ENCODE data around the gene RSPH4A.

RSPH4A gene

DNA sequence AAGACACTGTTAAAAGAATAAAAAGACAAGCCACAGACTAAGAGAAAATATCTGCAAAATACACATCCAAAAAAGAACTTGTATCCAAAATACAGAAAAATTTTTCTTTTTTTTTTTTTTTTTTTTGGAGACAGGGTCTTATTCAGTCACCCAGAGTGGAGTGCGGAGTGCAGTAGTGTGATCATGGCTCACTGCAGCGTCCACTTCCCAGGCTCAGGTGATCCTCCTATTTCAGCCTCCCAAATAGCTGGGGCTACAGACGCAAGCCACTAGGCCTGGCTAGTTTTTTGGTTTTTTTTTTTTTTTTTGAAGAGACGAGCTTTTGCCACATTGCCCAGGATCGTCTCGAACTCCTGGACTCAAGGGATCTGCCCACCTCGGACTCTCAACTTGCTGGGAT is 49.2 kb downstream of the RSPH4A start:
- Histone ChIP-seq H4K8ac (ENCODE audit: low read depth, low read length) (no peak overlapping the region), H2BK5ac (ENCODE audit: low read depth, low read length, poor library complexity) (no peak overlapping the region), H2AFZ (ENCODE audit: insufficient read depth, low read length, poor library complexity) (no peak overlapping the region), H4K12ac (ENCODE audit: low read depth, low read length) (no peak overlapping the region), H3K9me3 (ENCODE audit: insufficient read depth, low read depth, low read length) (no peaks in the 10 kb centered on the region), H3K4me1 (ENCODE audit: control insufficient read depth in 1 of 2, insufficient read depth in 2 of 2, low read length in 2 of 2) (peaks cover 0 to 2% of the 10 kb centered on the region in 2 experiments), H3K27me3 (ENCODE audit: insufficient read depth, low read length) (no peaks in the 10 kb centered on the region), H3K18ac (ENCODE audit: low read length) (no peak overlapping the region), H3K79me1 (ENCODE audit: low read length) (peaks cover 5% of the 10 kb centered on the region), H3K14ac (ENCODE audit: low read length) (no peak overlapping the region), H3K27ac (ENCODE audit: low read depth, low read length) (no peak overlapping the region), H2BK120ac (ENCODE audit: insufficient read depth, low read length, poor library complexity) (no peak overlapping the region), H3K4me2 (ENCODE audit: low read length) (no peak overlapping the region), H2AK5ac (ENCODE audit: low read length) (no peak overlapping the region), H3K23ac (ENCODE audit: low read length) (no peak overlapping the region), H3K4ac (ENCODE audit: low read depth, low read length) (no peak overlapping the region), H3K4me3 (ENCODE audit: low read depth, low read length) (no peak overlapping the region), H3K36me3 (ENCODE audit: control insufficient read depth in 1 of 2, insufficient read depth in 2 of 2, low read length in 2 of 2) (no peaks in the 10 kb centered on the region), H3K9ac (ENCODE audit: low read length) (no peak overlapping the region), H4K91ac (ENCODE audit: low read depth, low read length) (no peak overlapping the region), H2BK12ac (ENCODE audit: low read length) (no peak overlapping the region), H3K79me2 (ENCODE audit: control insufficient read depth, insufficient read depth, low read length, poor library complexity) (peaks cover 8% of the 10 kb centered on the region)
- WGBS (ENCODE audit: extremely low coverage, insufficient coverage, insufficient read length), result no CpG with 5 or more reads among the region's 7 CpGs
- no peak for DNase-seq

DNA sequence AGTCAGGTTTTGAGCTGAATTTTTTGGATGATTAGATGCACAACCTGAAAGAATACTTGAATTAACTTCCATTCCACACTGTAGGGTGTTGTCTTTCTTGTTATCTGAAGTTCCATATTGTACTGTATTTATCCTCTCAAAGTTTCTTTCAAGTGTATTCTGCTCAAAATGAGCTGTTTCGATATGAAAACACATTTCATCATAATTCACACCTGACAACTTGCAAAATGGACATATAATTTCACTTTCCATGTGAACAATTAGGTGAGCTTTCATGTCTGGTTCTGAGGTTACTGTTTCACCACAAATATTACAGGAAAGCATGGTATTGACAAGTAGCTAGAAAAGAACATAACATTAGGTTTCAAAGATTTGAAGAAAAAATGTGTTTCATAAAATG is 50.6 kb downstream of the RSPH4A start:
- H3K14ac ChIP-seq (ENCODE audit: low read length), result no peak overlapping the region
- H3K9me3 ChIP-seq (ENCODE audit: insufficient read depth, low read depth, low read length), result no peaks in the 10 kb centered on the region
- no peak overlapping the region for H3K18ac ChIP-seq (ENCODE audit: low read length)
- WGBS (ENCODE audit: extremely low coverage, insufficient coverage, insufficient read length), result no CpG with 5 or more reads among the region's 1 CpG
- no peak for DNase-seq
- H3K27ac ChIP-seq (ENCODE audit: low read depth, low read length), result no peak overlapping the region
- no peak overlapping the region for H2BK5ac ChIP-seq (ENCODE audit: low read depth, low read length, poor library complexity)
- H2BK12ac ChIP-seq (ENCODE audit: low read length), result no peak overlapping the region
- H3K79me1 ChIP-seq (ENCODE audit: low read length), result peaks cover 5% of the 10 kb centered on the region
- H4K12ac ChIP-seq (ENCODE audit: low read depth, low read length), result no peak overlapping the region
- no peak overlapping the region for H4K91ac ChIP-seq (ENCODE audit: low read depth, low read length)
- H3K23ac ChIP-seq (ENCODE audit: low read length), result no peak overlapping the region
- H3K4me2 ChIP-seq (ENCODE audit: low read length), result no peak overlapping the region
- H3K36me3 ChIP-seq (ENCODE audit: control insufficient read depth in 1 of 2, insufficient read depth in 2 of 2, low read length in 2 of 2), result no peaks in the 10 kb centered on the region
- H3K79me2 ChIP-seq (ENCODE audit: control insufficient read depth, insufficient read depth, low read length, poor library complexity), result peaks cover 8% of the 10 kb centered on the region
- no peak overlapping the region for H3K9ac ChIP-seq (ENCODE audit: low read length)
- no peak overlapping the region for H2AFZ ChIP-seq (ENCODE audit: insufficient read depth, low read length, poor library complexity)
- H2AK5ac ChIP-seq (ENCODE audit: low read length), result no peak overlapping the region
- H3K27me3 ChIP-seq (ENCODE audit: insufficient read depth, low read length), result no peaks in the 10 kb centered on the region
- no peak overlapping the region for H3K4me3 ChIP-seq (ENCODE audit: low read depth, low read length)
- H3K4me1 ChIP-seq (ENCODE audit: control insufficient read depth in 1 of 2, insufficient read depth in 2 of 2, low read length in 2 of 2), result peaks cover 0 to 2% of the 10 kb centered on the region in 2 experiments
- no peak overlapping the region for H2BK120ac ChIP-seq (ENCODE audit: insufficient read depth, low read length, poor library complexity)
- no peak overlapping the region for H4K8ac ChIP-seq (ENCODE audit: low read depth, low read length)
- no peak overlapping the region for H3K4ac ChIP-seq (ENCODE audit: low read depth, low read length)

DNA sequence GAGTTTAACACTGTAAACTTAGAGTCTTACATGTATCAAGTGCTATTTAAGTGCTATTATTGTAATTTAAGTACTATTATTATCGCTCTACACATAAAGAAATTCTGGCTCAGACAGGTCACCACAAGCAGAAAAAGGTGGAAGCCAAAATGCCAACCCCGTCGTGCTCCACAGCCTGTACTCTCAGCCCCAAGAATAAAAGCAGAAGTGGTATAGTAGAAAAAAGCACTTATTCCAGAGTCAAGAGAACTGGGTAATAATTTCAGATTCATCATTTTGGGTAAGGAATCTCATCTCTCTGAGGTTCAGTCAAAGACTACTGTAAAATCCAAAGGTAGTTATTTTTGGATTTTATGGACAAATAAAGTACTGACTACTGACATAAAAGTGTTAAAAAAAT is 51.3 kb downstream of the RSPH4A start:
- no peak for DNase-seq
- peaks cover 8% of the 10 kb centered on the region for H3K79me2 ChIP-seq (ENCODE audit: control insufficient read depth, insufficient read depth, low read length, poor library complexity)
- H4K8ac ChIP-seq (ENCODE audit: low read depth, low read length), result no peak overlapping the region
- peaks cover 0 to 2% of the 10 kb centered on the region in 2 experiments for H3K4me1 ChIP-seq (ENCODE audit: control insufficient read depth in 1 of 2, insufficient read depth in 2 of 2, low read length in 2 of 2)
- H3K27me3 ChIP-seq (ENCODE audit: insufficient read depth, low read length), result no peaks in the 10 kb centered on the region
- H2BK12ac ChIP-seq (ENCODE audit: low read length), result no peak overlapping the region
- no peak overlapping the region for H3K4me3 ChIP-seq (ENCODE audit: low read depth, low read length)
- H3K36me3 ChIP-seq (ENCODE audit: control insufficient read depth in 1 of 2, insufficient read depth in 2 of 2, low read length in 2 of 2), result no peaks in the 10 kb centered on the region
- no peak overlapping the region for H2AK5ac ChIP-seq (ENCODE audit: low read length)
- no peak overlapping the region for H3K9ac ChIP-seq (ENCODE audit: low read length)
- H2BK5ac ChIP-seq (ENCODE audit: low read depth, low read length, poor library complexity), result no peak overlapping the region
- H4K91ac ChIP-seq (ENCODE audit: low read depth, low read length), result no peak overlapping the region
- no peak overlapping the region for H3K27ac ChIP-seq (ENCODE audit: low read depth, low read length)
- H4K12ac ChIP-seq (ENCODE audit: low read depth, low read length), result no peak overlapping the region
- H3K4me2 ChIP-seq (ENCODE audit: low read length), result peak overlapping the region; percentile 48
- H3K9me3 ChIP-seq (ENCODE audit: insufficient read depth, low read depth, low read length), result no peaks in the 10 kb centered on the region
- no peak overlapping the region for H3K23ac ChIP-seq (ENCODE audit: low read length)
- H3K14ac ChIP-seq (ENCODE audit: low read length), result no peak overlapping the region
- H3K4ac ChIP-seq (ENCODE audit: low read depth, low read length), result peak overlapping the region; percentile 95
- H2AFZ ChIP-seq (ENCODE audit: insufficient read depth, low read length, poor library complexity), result no peak overlapping the region
- no peak overlapping the region for H3K18ac ChIP-seq (ENCODE audit: low read length)
- peaks cover 5% of the 10 kb centered on the region for H3K79me1 ChIP-seq (ENCODE audit: low read length)
- H2BK120ac ChIP-seq (ENCODE audit: insufficient read depth, low read length, poor library complexity), result no peak overlapping the region
- no CpG with 5 or more reads among the region's 3 CpGs for WGBS (ENCODE audit: extremely low coverage, insufficient coverage, insufficient read length)

DNA sequence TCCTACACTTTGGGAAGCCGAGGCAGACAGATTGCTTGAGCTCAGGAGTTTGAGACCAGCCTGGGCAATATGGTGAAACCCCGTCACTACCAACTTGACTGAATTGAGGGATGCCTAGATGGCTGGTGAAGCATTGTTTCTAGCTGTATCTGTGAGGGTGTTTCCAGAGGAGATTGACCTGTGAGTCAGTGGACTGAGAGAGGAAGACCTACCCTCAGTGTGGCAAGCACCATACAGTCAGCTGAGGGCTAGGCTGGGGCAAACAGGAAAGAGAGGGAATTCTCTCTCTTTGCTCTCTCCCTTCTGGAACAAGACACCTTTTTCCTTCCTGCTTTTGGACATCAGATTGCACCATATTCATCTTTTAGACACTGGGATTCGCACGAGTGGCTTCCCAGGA is 56.0 kb downstream of the RSPH4A start:
- no peak overlapping the region for H2AK5ac ChIP-seq (ENCODE audit: low read length)
- H3K9me3 ChIP-seq (ENCODE audit: insufficient read depth, low read depth, low read length), result no peaks in the 10 kb centered on the region
- peaks cover 0 to 2% of the 10 kb centered on the region in 2 experiments for H3K4me1 ChIP-seq (ENCODE audit: control insufficient read depth in 1 of 2, insufficient read depth in 2 of 2, low read length in 2 of 2)
- H3K4me2 ChIP-seq (ENCODE audit: low read length), result no peak overlapping the region
- no peak overlapping the region for H2BK5ac ChIP-seq (ENCODE audit: low read depth, low read length, poor library complexity)
- no peak overlapping the region for H3K14ac ChIP-seq (ENCODE audit: low read length)
- no peak overlapping the region for H3K4me3 ChIP-seq (ENCODE audit: low read depth, low read length)
- no peaks in the 10 kb centered on the region for H3K36me3 ChIP-seq (ENCODE audit: control insufficient read depth in 1 of 2, insufficient read depth in 2 of 2, low read length in 2 of 2)
- H3K27me3 ChIP-seq (ENCODE audit: insufficient read depth, low read length), result no peaks in the 10 kb centered on the region
- no peak overlapping the region for H3K4ac ChIP-seq (ENCODE audit: low read depth, low read length)
- no peak overlapping the region for H4K91ac ChIP-seq (ENCODE audit: low read depth, low read length)
- no peak overlapping the region for H2AFZ ChIP-seq (ENCODE audit: insufficient read depth, low read length, poor library complexity)
- H2BK12ac ChIP-seq (ENCODE audit: low read length), result no peak overlapping the region
- H4K8ac ChIP-seq (ENCODE audit: low read depth, low read length), result no peak overlapping the region
- peaks cover 5% of the 10 kb centered on the region for H3K79me2 ChIP-seq (ENCODE audit: control insufficient read depth, insufficient read depth, low read length, poor library complexity)
- DNase-seq, result no peak
- H3K79me1 ChIP-seq (ENCODE audit: low read length), result peaks cover 5% of the 10 kb centered on the region
- H3K18ac ChIP-seq (ENCODE audit: low read length), result no peak overlapping the region
- no peak overlapping the region for H3K27ac ChIP-seq (ENCODE audit: low read depth, low read length)
- no CpG with 5 or more reads among the region's 4 CpGs for WGBS (ENCODE audit: extremely low coverage, insufficient coverage, insufficient read length)
- H3K23ac ChIP-seq (ENCODE audit: low read length), result no peak overlapping the region
- no peak overlapping the region for H4K12ac ChIP-seq (ENCODE audit: low read depth, low read length)
- no peak overlapping the region for H2BK120ac ChIP-seq (ENCODE audit: insufficient read depth, low read length, poor library complexity)
- H3K9ac ChIP-seq (ENCODE audit: low read length), result no peak overlapping the region
